ENCODE measurements around the gene DUSP16. TPM values are rescaled to one million over a fixed set of nuclear protein-coding genes. Genes with fewer than 3 reads are reported as not detected.

DUSP16 gene
- total and polyA plus RNA-seq, 7 donors = 8.6 to 27.3 (median 13.8) TPM

DNA sequence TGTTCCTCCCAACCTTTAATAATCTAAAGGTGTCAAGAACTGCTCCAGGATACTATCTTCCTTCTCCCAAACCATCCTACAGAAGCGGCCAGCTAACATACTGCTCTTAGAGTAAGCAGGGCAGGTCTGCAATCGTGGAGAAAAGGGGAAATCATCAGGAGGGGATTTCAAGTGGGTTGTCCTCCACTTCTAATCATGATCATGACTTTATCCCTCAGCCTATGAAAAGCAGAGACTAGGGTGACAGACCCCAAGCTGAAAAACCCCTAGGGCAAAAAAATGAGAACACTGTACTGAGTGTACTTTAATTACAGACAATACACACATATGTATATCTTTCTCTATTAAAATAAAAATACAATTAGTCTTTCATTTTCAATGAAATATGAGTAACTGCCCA, 13.9 kb downstream of the DUSP16 start:
- no peak overlapping the region for H3K27ac ChIP-seq
- no peaks in the 10 kb centered on the region for H3K4me1 ChIP-seq
- 79 to 83% methylated on average over 2 of the region's 2 CpGs for WGBS, 2 donors
- H3K36me3 ChIP-seq = no peaks in the 10 kb centered on the region
- intact Hi-C loops (cut with DNase I) = no loop called here
- no peaks in the 10 kb centered on the region for H3K9me3 ChIP-seq
- no peak overlapping the region for H3K4me3 ChIP-seq
- TF ChIP-seq, protein P1, sequence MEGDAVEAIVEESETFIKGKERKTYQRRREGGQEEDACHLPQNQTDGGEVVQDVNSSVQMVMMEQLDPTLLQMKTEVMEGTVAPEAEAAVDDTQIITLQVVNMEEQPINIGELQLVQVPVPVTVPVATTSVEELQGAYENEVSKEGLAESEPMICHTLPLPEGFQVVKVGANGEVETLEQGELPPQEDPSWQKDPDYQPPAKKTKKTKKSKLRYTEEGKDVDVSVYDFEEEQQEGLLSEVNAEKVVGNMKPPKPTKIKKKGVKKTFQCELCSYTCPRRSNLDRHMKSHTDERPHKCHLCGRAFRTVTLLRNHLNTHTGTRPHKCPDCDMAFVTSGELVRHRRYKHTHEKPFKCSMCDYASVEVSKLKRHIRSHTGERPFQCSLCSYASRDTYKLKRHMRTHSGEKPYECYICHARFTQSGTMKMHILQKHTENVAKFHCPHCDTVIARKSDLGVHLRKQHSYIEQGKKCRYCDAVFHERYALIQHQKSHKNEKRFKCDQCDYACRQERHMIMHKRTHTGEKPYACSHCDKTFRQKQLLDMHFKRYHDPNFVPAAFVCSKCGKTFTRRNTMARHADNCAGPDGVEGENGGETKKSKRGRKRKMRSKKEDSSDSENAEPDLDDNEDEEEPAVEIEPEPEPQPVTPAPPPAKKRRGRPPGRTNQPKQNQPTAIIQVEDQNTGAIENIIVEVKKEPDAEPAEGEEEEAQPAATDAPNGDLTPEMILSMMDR (IDR thresholded peaks at IDR 0.05) = no peak
- TF ChIP-seq POLR2A (IDR thresholded peaks at IDR 0.05) (no peak), EP300 (IDR thresholded peaks at IDR 0.05) (no peak), POLR2AphosphoS5 (IDR thresholded peaks at IDR 0.05) (no peak)
- DNase-seq = no peak
- H3K27me3 ChIP-seq = no peaks in the 10 kb centered on the region

DNA sequence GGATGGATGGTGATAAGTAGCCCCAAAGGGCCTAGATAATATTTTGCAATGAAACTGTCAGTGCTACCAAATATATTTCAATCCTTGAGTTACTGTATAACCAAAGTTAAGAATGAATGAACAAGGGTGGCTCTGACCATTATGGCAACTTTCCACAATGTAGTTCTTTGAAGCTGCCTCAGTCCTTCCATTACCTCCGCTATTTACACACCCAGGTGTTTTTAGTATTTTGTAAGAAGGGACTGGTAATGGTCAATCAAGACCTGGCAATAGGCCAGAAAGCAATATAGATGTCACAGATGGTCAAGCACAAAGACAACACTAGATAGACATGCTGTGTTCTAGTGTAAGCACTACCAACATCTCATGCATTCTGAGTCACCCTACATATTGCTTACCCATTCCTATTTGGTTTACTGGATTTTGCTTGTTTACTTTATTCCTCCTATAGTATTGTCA, 16.3 kb downstream of the DUSP16 start:
- H3K4me1 ChIP-seq = no peaks in the 10 kb centered on the region
- no peak for DNase-seq
- no peaks in the 10 kb centered on the region for H3K36me3 ChIP-seq
- intact Hi-C loops (cut with DNase I) = no loop called here
- 22 to 68% methylated on average over 1 of the region's 1 CpG for whole genome bisulfite sequencing, 2 donors
- no peak for TF ChIP-seq EP300 (IDR thresholded peaks at IDR 0.05)
- TF ChIP-seq, protein P1 (IDR thresholded peaks at IDR 0.05) = no peak
- TF ChIP-seq POLR2A (IDR thresholded peaks at IDR 0.05) = no peak
- TF ChIP-seq POLR2AphosphoS5 (IDR thresholded peaks at IDR 0.05) = no peak
- H3K27me3 ChIP-seq = no peaks in the 10 kb centered on the region
- H3K27ac ChIP-seq = no peak overlapping the region
- no peaks in the 10 kb centered on the region for H3K9me3 ChIP-seq
- H3K4me3 ChIP-seq = no peak overlapping the region

DNA sequence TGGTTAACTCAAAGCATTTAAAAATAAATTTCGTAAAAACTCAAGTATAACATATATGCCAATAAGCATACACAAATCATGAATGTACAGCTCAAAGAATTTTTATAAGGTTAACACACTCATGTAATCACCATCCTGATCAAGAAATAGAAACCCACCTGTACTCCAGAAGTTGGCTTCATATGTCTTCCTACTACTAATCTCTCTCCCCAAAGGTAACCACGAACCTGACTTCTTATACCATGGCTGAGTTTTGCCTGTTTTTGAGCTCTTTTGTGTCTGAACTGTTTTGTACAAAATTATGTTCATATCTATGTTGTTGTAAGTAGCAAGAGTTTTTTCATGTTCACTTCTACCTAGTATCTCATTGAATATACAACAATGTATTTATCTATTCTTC, 18.7 kb downstream of the DUSP16 start:
- H3K27me3 ChIP-seq = no peaks in the 10 kb centered on the region
- 92% methylated on average over 2 of the region's 2 CpGs for WGBS, 2 donors

DNA sequence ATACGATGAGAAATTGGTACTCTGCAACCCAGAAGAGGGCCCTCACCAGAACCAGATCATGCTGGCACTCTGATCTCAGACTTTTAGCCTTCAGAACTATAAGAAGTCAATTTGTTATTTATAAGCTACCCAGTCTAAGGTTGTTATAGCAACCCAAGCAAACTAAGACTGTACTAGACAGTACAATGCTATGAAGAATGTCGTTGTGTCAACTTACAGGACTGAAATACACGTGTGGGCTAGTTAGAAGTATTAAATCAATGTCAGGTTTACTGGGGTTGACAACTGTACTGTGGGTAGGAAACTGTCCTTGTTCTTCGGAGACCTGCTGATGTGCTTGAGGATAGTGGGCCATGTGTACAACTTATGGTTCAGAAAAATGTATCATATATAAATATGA, 19.7 kb downstream of the DUSP16 start:
- intact Hi-C loops (cut with DNase I) = no loop called here
- H3K4me3 ChIP-seq = no peak overlapping the region
- no peaks in the 10 kb centered on the region for H3K27me3 ChIP-seq
- no peak for DNase-seq
- no peak for TF ChIP-seq POLR2A (IDR thresholded peaks at IDR 0.05)
- TF ChIP-seq, protein P1 (IDR thresholded peaks at IDR 0.05) = no peak
- no peak for TF ChIP-seq EP300 (IDR thresholded peaks at IDR 0.05)
- TF ChIP-seq POLR2AphosphoS5 (IDR thresholded peaks at IDR 0.05) = no peak
- peaks cover 0 to 13% (median 6%) of the 10 kb centered on the region in 4 donors for H3K4me1 ChIP-seq
- H3K9me3 ChIP-seq = no peaks in the 10 kb centered on the region
- no peaks in the 10 kb centered on the region for H3K36me3 ChIP-seq
- H3K27ac ChIP-seq = no peak overlapping the region
- 63 to 76% methylated on average over 4 of the region's 4 CpGs for WGBS, 2 donors

More for the DNA sequence above, 18.7 kb downstream of the DUSP16 start:
- no peak overlapping the region for H3K27ac ChIP-seq
- DNase-seq = no peak
- intact Hi-C loops (cut with DNase I) = no loop called here
- H3K9me3 ChIP-seq = no peaks in the 10 kb centered on the region
- TF ChIP-seq, protein P1 (IDR thresholded peaks at IDR 0.05) = no peak
- TF ChIP-seq EP300 (IDR thresholded peaks at IDR 0.05) = no peak
- TF ChIP-seq POLR2A (IDR thresholded peaks at IDR 0.05) = no peak
- TF ChIP-seq POLR2AphosphoS5 (IDR thresholded peaks at IDR 0.05) = no peak
- no peak overlapping the region for H3K4me3 ChIP-seq
- no peaks in the 10 kb centered on the region for H3K36me3 ChIP-seq
- peaks cover 0 to 4% (median 2%) of the 10 kb centered on the region in 4 donors for H3K4me1 ChIP-seq

DNA sequence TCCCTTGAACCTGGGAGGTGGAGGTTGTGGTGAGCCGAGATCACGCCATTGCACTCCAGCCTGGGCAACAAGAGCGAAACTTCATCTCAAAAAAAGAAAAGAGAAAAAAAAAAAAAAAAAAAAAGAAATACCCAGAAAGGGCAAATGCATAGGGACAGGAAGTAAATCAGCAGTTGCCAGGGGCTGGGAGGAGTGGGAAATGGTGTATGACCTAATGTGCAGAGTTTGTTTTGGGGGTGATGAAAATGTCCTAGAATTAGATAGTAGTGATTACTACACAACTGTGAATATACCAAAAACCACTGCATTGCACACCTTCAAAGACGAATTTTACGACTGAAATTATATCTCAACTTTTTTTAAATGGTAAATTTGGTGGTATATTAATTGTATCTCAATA, 20.4 kb downstream of the DUSP16 start:
- WGBS, 2 donors = 93 to 97% methylated on average over 5 of the region's 5 CpGs
- Histone ChIP-seq H3K9me3 (no peaks in the 10 kb centered on the region), H3K4me1 (peaks cover 0 to 13% (median 6%) of the 10 kb centered on the region in 4 donors), H3K4me3 (no peak overlapping the region), H3K27ac (no peak overlapping the region), H3K36me3 (no peaks in the 10 kb centered on the region), H3K27me3 (no peaks in the 10 kb centered on the region)
- TF ChIP-seq EP300 (IDR thresholded peaks at IDR 0.05) (no peak), POLR2AphosphoS5 (IDR thresholded peaks at IDR 0.05) (no peak), POLR2A (IDR thresholded peaks at IDR 0.05) (no peak)
- TF ChIP-seq, protein P1 (IDR thresholded peaks at IDR 0.05) = no peak
- no peak for DNase-seq
- intact Hi-C loops (cut with DNase I) = no loop called here

Measured in sigmoid colon (tissue), 7 donors.